HEK293 (cell line): ENCODE measurements around the gene TPPP3.
"Not testable (repeated sequence)": the region's sequence is repeated elsewhere in the genome, so short reads cannot be mapped to it uniquely, and the experiment has no call there.

Experiments used
- CTCF ChIP-seq: fragments of 450-650 bp; formaldehyde crosslinking; IDR thresholded peaks from 2 replicates; pipeline ENCODE4 v1.5.1; 2016; ENCODE audit warnings: missing biosample characterization, missing genetic modification characterization
- PATZ1 ChIP-seq: fragments of 450-650 bp; formaldehyde crosslinking; IDR thresholded peaks from 2 replicates; pipeline ENCODE4 v1.5.1; 2016; ENCODE audit warnings: missing biosample characterization, missing genetic modification characterization
- REST ChIP-seq: fragments of 450-650 bp; formaldehyde crosslinking; IDR thresholded peaks from 2 replicates; pipeline ENCODE4 v1.5.1; 2016; ENCODE audit warnings: missing biosample characterization, missing genetic modification characterization
- SETDB1 ChIP-seq: IDR thresholded peaks from one replicate; pipeline ENCODE4 v1.6.1; 2017; ENCODE audit warnings: mild to moderate bottlenecking, low read length, moderate library complexity, mixed read lengths; ENCODE audit not compliant: insufficient read length
- ZBTB20 ChIP-seq: fragments of 450-650 bp; formaldehyde crosslinking; IDR thresholded peaks from 2 replicates; pipeline ENCODE4 v1.5.1; 2016; ENCODE audit warnings: missing biosample characterization, missing genetic modification characterization
- ZNF18 ChIP-seq: fragments of 450-650 bp; formaldehyde crosslinking; IDR thresholded peaks from 2 replicates; pipeline ENCODE4 v1.5.1; 2016; ENCODE audit warnings: missing biosample characterization, missing genetic modification characterization
- ZNF433 ChIP-seq: fragments of 450-650 bp; formaldehyde crosslinking; IDR thresholded peaks from 2 replicates; pipeline ENCODE4 v1.5.1; 2016; ENCODE audit warnings: missing biosample characterization, missing genetic modification characterization, low read depth
- ZNF514 ChIP-seq: fragments of 450-650 bp; formaldehyde crosslinking; IDR thresholded peaks from 2 replicates; pipeline ENCODE4 v1.5.1; 2016; ENCODE audit warnings: missing biosample characterization, missing genetic modification characterization
- ZNF544 ChIP-seq: fragments of 450-650 bp; formaldehyde crosslinking; IDR thresholded peaks from 2 replicates; pipeline ENCODE4 v1.5.0; 2017; ENCODE audit warnings: missing biosample characterization, missing genetic modification characterization
- ZNF626 ChIP-seq: fragments of 450-650 bp; sonication (Bioruptor Pico); formaldehyde crosslinking; IDR thresholded peaks from 2 replicates; pipeline ENCODE4 v1.5.1; 2018; ENCODE audit warnings: missing biosample characterization, missing genetic modification characterization, inconsistent platforms
- ZNF707 ChIP-seq: fragments of 450-650 bp; formaldehyde crosslinking; IDR thresholded peaks from 2 replicates; pipeline ENCODE4 v1.5.1; 2016; ENCODE audit warnings: missing biosample characterization, missing genetic modification characterization
- ZSCAN16 ChIP-seq: fragments of 450-650 bp; formaldehyde crosslinking; IDR thresholded peaks from 2 replicates; pipeline ENCODE4 v1.5.1; 2016; ENCODE audit warnings: missing biosample characterization, missing genetic modification characterization

GRCh38 chr16:67376012-67376411 lies 17.3 kb downstream of the TPPP3 start:
- not testable (repeated sequence) for TF ChIP-seq ZNF433 (tag by site-specific recombination); PATZ1 (tag by site-specific recombination); SETDB1; ZSCAN16 (tag by site-specific recombination); ZNF544 (tag by site-specific recombination); ZNF626 (tag by site-specific recombination); REST (tag by site-specific recombination); CTCF (tag by site-specific recombination); ZNF18 (tag by site-specific recombination); ZNF514 (tag by site-specific recombination); ZBTB20 (tag by site-specific recombination); ZNF707 (tag by site-specific recombination)
